Measurements from ENCODE around the gene AGTRAP. TPM values are rescaled to one million over a fixed set of nuclear protein-coding genes. Genes with fewer than 3 reads are reported as not detected.
A peak's percentile ranks its signal among the peaks of the same experiment; 100 is the strongest.

The AGTRAP gene
- total RNA-seq (30.5 and 34.2 TPM in 2 replicates), polyA plus RNA-seq (71.9 and 77.5 TPM in 2 replicates)

DNA sequence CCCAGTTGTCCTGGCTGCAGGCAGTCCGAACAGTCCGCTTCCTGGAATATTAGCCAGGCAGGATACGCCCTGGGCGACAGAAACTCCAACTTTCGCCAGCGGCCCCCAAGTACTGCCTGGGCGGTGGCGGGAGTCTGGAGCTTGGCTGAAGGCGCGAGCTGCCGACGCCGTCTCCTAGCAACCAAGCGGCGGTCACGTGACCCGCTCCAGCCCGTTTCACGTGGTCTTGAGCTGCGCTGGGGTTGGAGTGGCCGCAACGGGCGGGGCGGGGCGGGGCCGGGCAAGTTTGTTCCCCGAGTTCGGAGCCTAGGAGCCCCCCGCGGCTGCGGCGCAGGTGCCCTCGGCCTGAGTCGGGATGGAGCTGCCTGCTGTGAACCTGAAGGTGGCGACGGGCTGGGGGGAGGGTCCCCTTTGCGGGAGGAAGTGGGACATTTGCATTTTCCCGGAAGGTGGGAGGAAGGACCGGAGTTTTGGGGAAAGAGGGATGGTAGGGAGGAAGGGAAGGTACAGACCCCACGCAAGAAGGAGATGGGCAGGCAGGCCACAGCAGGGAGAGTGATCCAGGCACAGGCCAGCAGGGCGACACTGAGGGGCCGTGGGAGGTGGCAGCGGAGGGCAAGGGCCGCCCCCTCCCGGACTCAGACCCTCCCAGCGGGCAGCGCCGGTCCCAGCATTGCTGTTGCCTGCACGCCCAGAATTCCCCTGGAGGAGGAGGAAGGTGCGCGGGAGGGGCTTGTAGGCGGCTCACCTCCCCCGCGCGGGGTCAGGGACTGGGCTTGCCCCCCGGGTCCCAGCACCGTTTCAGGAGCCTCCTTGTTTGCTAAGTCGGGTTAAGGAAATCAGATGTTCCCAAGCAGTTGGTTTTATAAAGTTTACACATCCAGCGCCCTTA is at the start of gene AGTRAP:
Gene AGTRAP, plus strand, starts transcription at position 283 of the 892 bp plus-strand sequence. Its CDS starts 73 bp downstream, at position 356.
- TF ChIP-seq CTCF (IDR thresholded peaks at IDR 0.05; ENCODE audit: poor library complexity) (no peak), EZH2phosphoT487 (IDR thresholded peaks at IDR 0.05; ENCODE audit: low read depth, severe bottlenecking, unreplicated experiment) (no peak), EZH2 (IDR thresholded peaks at IDR 0.05; ENCODE audit: borderline replicate concordance) (no peak)
- no peaks in the 10 kb centered on the region for H4K20me1 ChIP-seq (ENCODE audit: insufficient read depth, poor library complexity, severe bottlenecking)
- H3K4me1 ChIP-seq (ENCODE audit: insufficient read depth), result peaks cover 23% of the 10 kb centered on the region
- H3K4me3 ChIP-seq, result peak within 1 kb of the TSS; percentile 88
- H3K4me2 ChIP-seq, result peak within 1 kb of the TSS; percentile 98
- 1% methylated on average over 42 of the region's 59 CpGs for WGBS (ENCODE audit: low lambda C conversion rate, missing lambda C conversion rate)
- no peaks in the 10 kb centered on the region for H3K27me3 ChIP-seq
- peaks cover 3% of the 10 kb centered on the region for H3K79me2 ChIP-seq
- peak within 1 kb of the TSS; percentile 98 for H2AFZ ChIP-seq
- no peaks in the 10 kb centered on the region for H3K9me3 ChIP-seq (ENCODE audit: low read depth)
- no peaks in the 10 kb centered on the region for H3K36me3 ChIP-seq (replicated peaks; ENCODE audit: insufficient read depth, low read depth)
- DNase-seq (ENCODE audit: low spot score), result peak; percentile 97
- H3K27ac ChIP-seq, result peak within 1 kb of the TSS; percentile 84
- H3K9me2 ChIP-seq (replicated peaks; ENCODE audit: insufficient read depth), result no peaks in the 10 kb centered on the region

DNA sequence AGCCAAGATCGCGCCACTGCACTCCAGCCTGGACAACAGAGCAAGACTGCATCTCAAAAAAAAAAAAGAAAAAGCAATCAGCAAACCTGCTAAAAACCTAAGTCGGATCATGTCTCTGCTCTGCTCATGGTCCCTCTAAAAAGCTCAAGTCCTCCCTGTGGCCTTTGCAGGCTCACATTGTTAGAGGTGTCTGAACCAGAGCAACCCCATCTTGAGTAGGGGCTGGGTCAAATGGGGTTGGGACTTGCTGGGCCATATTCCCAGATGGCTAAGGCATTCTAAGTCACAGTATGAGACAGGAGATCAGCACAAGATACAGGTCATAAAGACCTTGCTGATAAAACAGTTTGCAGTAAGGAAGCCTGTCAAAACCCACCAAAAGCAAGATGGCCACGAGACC is 47.4 kb upstream of the AGTRAP start:
- H3K9me2 ChIP-seq (replicated peaks; ENCODE audit: insufficient read depth), result no peaks in the 10 kb centered on the region
- no peaks in the 10 kb centered on the region for H3K36me3 ChIP-seq (replicated peaks; ENCODE audit: insufficient read depth, low read depth)
- no peak overlapping the region for H3K4me3 ChIP-seq
- no peak for DNase-seq (ENCODE audit: low spot score)
- TF ChIP-seq EZH2 (IDR thresholded peaks at IDR 0.05; ENCODE audit: borderline replicate concordance), result no peak
- no peak for TF ChIP-seq CTCF (IDR thresholded peaks at IDR 0.05; ENCODE audit: poor library complexity)
- no peak for TF ChIP-seq EZH2phosphoT487 (IDR thresholded peaks at IDR 0.05; ENCODE audit: low read depth, severe bottlenecking, unreplicated experiment)
- no peaks in the 10 kb centered on the region for H3K9me3 ChIP-seq (ENCODE audit: low read depth)
- 95% methylated on average over 4 of the region's 4 CpGs for WGBS (ENCODE audit: low lambda C conversion rate, missing lambda C conversion rate)
- H3K4me2 ChIP-seq, result no peak overlapping the region
- H3K79me2 ChIP-seq, result no peaks in the 10 kb centered on the region
- H3K4me1 ChIP-seq (ENCODE audit: insufficient read depth), result peaks cover 6% of the 10 kb centered on the region
- H3K27me3 ChIP-seq, result peaks cover 41% of the 10 kb centered on the region
- H4K20me1 ChIP-seq (ENCODE audit: insufficient read depth, poor library complexity, severe bottlenecking), result no peaks in the 10 kb centered on the region
- no peak overlapping the region for H3K27ac ChIP-seq
- H2AFZ ChIP-seq, result no peak overlapping the region

GRCh38 chr1:11690397-11691301 is 45.3 kb upstream of the AGTRAP start:
- H3K27me3 ChIP-seq, result peaks cover 51% of the 10 kb centered on the region
- H3K9me2 ChIP-seq (replicated peaks; ENCODE audit: insufficient read depth), result no peaks in the 10 kb centered on the region
- H4K20me1 ChIP-seq (ENCODE audit: insufficient read depth, poor library complexity, severe bottlenecking), result no peaks in the 10 kb centered on the region
- no peaks in the 10 kb centered on the region for H3K79me2 ChIP-seq
- peak overlapping the region; percentile 95 for H3K4me2 ChIP-seq
- DNase-seq (ENCODE audit: low spot score), result peak; percentile 72
- H3K27ac ChIP-seq, result no peak overlapping the region
- H2AFZ ChIP-seq, result peak overlapping the region; percentile 60
- WGBS (ENCODE audit: low lambda C conversion rate, missing lambda C conversion rate), result 2% methylated on average over 58 of the region's 64 CpGs
- H3K4me3 ChIP-seq, result peak overlapping the region; percentile 42
- H3K4me1 ChIP-seq (ENCODE audit: insufficient read depth), result peaks cover 6% of the 10 kb centered on the region
- no peaks in the 10 kb centered on the region for H3K36me3 ChIP-seq (replicated peaks; ENCODE audit: insufficient read depth, low read depth)
- no peaks in the 10 kb centered on the region for H3K9me3 ChIP-seq (ENCODE audit: low read depth)
- TF ChIP-seq EZH2phosphoT487 (IDR thresholded peaks at IDR 0.05; ENCODE audit: low read depth, severe bottlenecking, unreplicated experiment), result no peak
- peak; percentile 21 for TF ChIP-seq CTCF (IDR thresholded peaks at IDR 0.05; ENCODE audit: poor library complexity)
- no peak for TF ChIP-seq EZH2 (IDR thresholded peaks at IDR 0.05; ENCODE audit: borderline replicate concordance)

All from hepatocyte (in vitro differentiated cells).